ENCODE results near the gene PTPRZ1. TPM values are rescaled to one million over a fixed set of nuclear protein-coding genes. Genes with fewer than 3 reads are reported as not detected.

PTPRZ1 gene
- total and polyA plus RNA-seq, 9 donors, result 0.45 to 2.0 (median 0.83) TPM

DNA sequence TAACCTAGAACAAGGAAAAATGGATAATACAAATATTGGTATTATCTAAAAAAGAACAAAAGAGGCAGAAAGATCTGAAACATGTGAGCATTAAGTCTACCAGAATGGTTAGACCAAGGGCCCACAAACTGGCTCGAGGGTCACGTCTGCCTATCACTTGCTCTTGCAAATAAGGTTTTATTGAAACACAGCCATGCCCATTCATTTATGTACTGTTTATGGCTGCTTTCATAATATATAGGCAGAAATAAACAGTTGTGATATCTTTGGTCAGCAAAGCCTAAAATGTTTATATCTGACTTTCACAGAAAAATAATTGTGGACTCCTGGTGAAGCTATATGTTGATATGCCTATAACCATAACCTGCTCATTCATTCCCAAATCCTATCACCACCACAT is 199.3 kb downstream of the PTPRZ1 start:
- Histone ChIP-seq H3K4me3 (no peak overlapping the region), H3K9me3 (no peaks in the 10 kb centered on the region), H3K27ac (no peak overlapping the region), H3K27me3 (no peaks in the 10 kb centered on the region), H3K36me3 (no peaks in the 10 kb centered on the region), H3K4me1 (ENCODE audit: insufficient read depth) (no peaks in the 10 kb centered on the region)
- 94 to 97% (median 96%) methylated on average over 2 of the region's 2 CpGs for WGBS, 3 donors
- no peak for DNase-seq
- TF ChIP-seq POLR2A (IDR thresholded peaks at IDR 0.05) (no peak), EP300 (IDR thresholded peaks at IDR 0.05) (no peak)
- TF ChIP-seq, protein P1, sequence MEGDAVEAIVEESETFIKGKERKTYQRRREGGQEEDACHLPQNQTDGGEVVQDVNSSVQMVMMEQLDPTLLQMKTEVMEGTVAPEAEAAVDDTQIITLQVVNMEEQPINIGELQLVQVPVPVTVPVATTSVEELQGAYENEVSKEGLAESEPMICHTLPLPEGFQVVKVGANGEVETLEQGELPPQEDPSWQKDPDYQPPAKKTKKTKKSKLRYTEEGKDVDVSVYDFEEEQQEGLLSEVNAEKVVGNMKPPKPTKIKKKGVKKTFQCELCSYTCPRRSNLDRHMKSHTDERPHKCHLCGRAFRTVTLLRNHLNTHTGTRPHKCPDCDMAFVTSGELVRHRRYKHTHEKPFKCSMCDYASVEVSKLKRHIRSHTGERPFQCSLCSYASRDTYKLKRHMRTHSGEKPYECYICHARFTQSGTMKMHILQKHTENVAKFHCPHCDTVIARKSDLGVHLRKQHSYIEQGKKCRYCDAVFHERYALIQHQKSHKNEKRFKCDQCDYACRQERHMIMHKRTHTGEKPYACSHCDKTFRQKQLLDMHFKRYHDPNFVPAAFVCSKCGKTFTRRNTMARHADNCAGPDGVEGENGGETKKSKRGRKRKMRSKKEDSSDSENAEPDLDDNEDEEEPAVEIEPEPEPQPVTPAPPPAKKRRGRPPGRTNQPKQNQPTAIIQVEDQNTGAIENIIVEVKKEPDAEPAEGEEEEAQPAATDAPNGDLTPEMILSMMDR (IDR thresholded peaks at IDR 0.05), result no peak
- intact Hi-C loops (cut with DNase I), result no loop called here

DNA sequence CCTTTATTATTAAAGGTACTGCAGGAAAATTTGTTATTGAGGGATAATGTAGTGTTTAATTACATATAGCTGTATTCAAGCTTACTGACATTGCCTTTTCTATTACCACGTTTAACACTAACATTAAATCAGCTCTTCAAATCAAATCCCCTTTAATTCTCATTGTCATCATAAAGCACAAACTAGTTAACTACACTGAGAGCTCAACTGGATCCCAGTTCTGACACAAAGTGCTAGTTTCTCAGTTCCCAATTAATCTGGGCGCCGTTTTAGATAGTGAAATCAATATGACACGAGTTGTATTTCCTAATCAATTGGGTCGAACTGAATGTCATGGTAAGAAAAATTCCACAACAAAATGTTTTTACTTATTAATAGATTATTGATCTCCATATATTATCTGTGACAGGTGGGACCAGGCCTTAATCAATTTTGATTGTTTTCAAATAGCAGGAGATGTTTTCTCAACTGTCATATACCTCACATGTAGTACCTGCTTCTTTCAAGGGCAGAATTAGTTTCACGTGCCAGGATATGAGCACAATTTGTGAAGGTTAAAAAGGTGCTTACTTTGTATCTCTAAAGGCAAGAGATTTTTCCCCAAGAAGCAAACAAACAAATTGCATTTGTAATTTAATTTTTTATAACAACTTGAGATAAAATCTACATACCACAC is 200.1 kb downstream of the PTPRZ1 start:
- no peak for TF ChIP-seq EP300 (IDR thresholded peaks at IDR 0.05)
- TF ChIP-seq, protein P1 (IDR thresholded peaks at IDR 0.05), result no peak
- TF ChIP-seq POLR2A (IDR thresholded peaks at IDR 0.05), result no peak
- DNase-seq, result no peak
- no peaks in the 10 kb centered on the region for H3K36me3 ChIP-seq
- H3K27ac ChIP-seq, result no peak overlapping the region
- H3K4me1 ChIP-seq (ENCODE audit: insufficient read depth), result no peaks in the 10 kb centered on the region
- H3K4me3 ChIP-seq, result no peak overlapping the region
- intact Hi-C loops (cut with DNase I), result no loop called here
- 86 to 92% (median 89%) methylated on average over 6 of the region's 6 CpGs for WGBS, 3 donors
- H3K27me3 ChIP-seq, result no peaks in the 10 kb centered on the region
- H3K9me3 ChIP-seq, result no peaks in the 10 kb centered on the region

DNA sequence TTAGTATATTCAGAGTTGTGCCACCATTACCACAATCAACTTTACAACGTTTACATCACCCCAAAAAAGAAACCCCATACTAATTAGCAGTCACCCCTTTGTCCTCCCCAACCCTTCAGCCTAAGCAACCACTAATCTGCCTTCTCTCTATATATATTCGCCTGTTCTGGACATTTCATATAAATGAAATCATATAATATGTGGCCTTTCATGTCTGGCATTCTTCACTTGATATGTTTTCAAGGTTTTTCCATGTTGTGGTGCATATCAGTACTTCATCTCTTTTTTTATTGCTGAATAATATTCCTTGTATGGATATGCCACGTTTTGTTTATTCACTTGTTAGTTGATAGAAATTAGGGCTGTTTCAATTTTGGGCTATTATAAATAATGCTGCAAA is 200.7 kb downstream of the PTPRZ1 start:
- TF ChIP-seq, protein P1 (IDR thresholded peaks at IDR 0.05), result no peak
- TF ChIP-seq POLR2A (IDR thresholded peaks at IDR 0.05) (no peak), EP300 (IDR thresholded peaks at IDR 0.05) (no peak)
- H3K4me1 ChIP-seq (ENCODE audit: insufficient read depth), result no peaks in the 10 kb centered on the region
- intact Hi-C loops (cut with DNase I), result no loop called here
- H3K27ac ChIP-seq, result no peak overlapping the region
- H3K27me3 ChIP-seq, result no peaks in the 10 kb centered on the region
- no peak overlapping the region for H3K4me3 ChIP-seq
- no peaks in the 10 kb centered on the region for H3K36me3 ChIP-seq
- no peak for DNase-seq
- H3K9me3 ChIP-seq, result no peaks in the 10 kb centered on the region
- 84 to 86% (median 85%) methylated on average over 3 of the region's 3 CpGs for WGBS, 3 donors

DNA sequence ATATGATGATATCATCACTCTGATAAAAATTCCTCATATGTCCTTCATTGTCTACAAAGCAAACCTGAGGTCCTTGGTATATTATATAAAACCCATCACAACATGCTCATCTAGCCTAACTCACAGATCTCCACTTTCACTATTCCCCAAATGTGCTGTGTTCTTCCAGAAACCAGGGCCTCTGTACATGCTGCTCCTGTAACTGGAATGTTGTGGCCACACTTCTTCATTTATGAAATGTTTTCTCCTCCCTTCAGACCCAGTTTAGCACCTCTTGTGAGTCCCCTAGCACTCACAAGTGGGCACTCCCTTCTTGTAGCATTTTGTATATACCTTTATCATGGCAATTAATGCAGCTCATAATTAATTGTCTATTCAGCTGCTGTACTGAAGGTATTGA is 209.2 kb downstream of the PTPRZ1 start:
- Histone ChIP-seq H3K27me3 (no peaks in the 10 kb centered on the region), H3K27ac (no peak overlapping the region), H3K9me3 (no peaks in the 10 kb centered on the region), H3K4me1 (ENCODE audit: insufficient read depth) (no peaks in the 10 kb centered on the region), H3K4me3 (no peak overlapping the region), H3K36me3 (no peaks in the 10 kb centered on the region)
- intact Hi-C loops (cut with DNase I), result no loop called here
- no peak for DNase-seq
- TF ChIP-seq POLR2A (IDR thresholded peaks at IDR 0.05) (no peak), EP300 (IDR thresholded peaks at IDR 0.05) (no peak)
- TF ChIP-seq, protein P1 (IDR thresholded peaks at IDR 0.05), result no peak
